ENCODE measurements around the gene S100A5. TPM values are rescaled to one million over a fixed set of nuclear protein-coding genes. Genes with fewer than 3 reads are reported as not detected.
"Not testable (repeated sequence)": the region's sequence is repeated elsewhere in the genome, so short reads cannot be mapped to it uniquely, and the experiment has no call there.

Gene S100A5
- total RNA-seq, 4 donors from 2014 or later, result 2.2 to 12.6 (median 6.5) TPM

- intact Hi-C loops (cut with DNase I), result no loop called here
- H3K4me3 ChIP-seq (replicated peaks in 1 of 3), result no peak overlapping the region
Observed at GRCh38 chr1:153585006-153585405, 44.3 kb upstream of the S100A5 start.

GRCh38 chr1:153583976-153584375 is 43.2 kb upstream of the S100A5 start:
- WGBS, 2 donors, result 83 to 90% methylated on average over 2 of the region's 2 CpGs
- TF ChIP-seq CTCF (IDR thresholded peaks at IDR 0.05), result no peak
- TF ChIP-seq POLR2A (IDR thresholded peaks at IDR 0.05), result no peak
- H3K27ac ChIP-seq, result no peak overlapping the region
- H3K4me3 ChIP-seq (replicated peaks in 1 of 3), result no peak overlapping the region
- intact Hi-C loops (cut with DNase I), result no loop called here
- H3K9me3 ChIP-seq, result no peaks in the 10 kb centered on the region
- H3K27me3 ChIP-seq, result no peaks in the 10 kb centered on the region
- no peaks in the 10 kb centered on the region for H3K36me3 ChIP-seq
- H3K4me1 ChIP-seq, result peaks cover 8 to 12% of the 10 kb centered on the region in 2 donors
- no peak for DNase-seq

More at GRCh38 chr1:153585006-153585405, 44.3 kb upstream of the S100A5 start:
- peaks cover 8 to 12% of the 10 kb centered on the region in 2 donors for H3K4me1 ChIP-seq
- H3K9me3 ChIP-seq, result no peaks in the 10 kb centered on the region
- no peak for DNase-seq
- H3K36me3 ChIP-seq, result no peaks in the 10 kb centered on the region
- H3K27ac ChIP-seq, result no peak overlapping the region
- WGBS, 2 donors, result 94 to 100% methylated on average over 1 of the region's 1 CpG
- no peak for TF ChIP-seq CTCF (IDR thresholded peaks at IDR 0.05)
- no peak for TF ChIP-seq POLR2A (IDR thresholded peaks at IDR 0.05)
- H3K27me3 ChIP-seq, result no peaks in the 10 kb centered on the region

- H3K36me3 ChIP-seq; DNase-seq; H3K4me3 ChIP-seq (replicated peaks in 1 of 3); H3K9me3 ChIP-seq; H3K27ac ChIP-seq; H3K27me3 ChIP-seq; intact Hi-C loops (cut with DNase I): not testable (repeated sequence)
- WGBS, 2 donors, result 86 to 93% methylated on average over 3 of the region's 3 CpGs
- H3K4me1 ChIP-seq, result peaks cover 8 to 12% of the 10 kb centered on the region in 2 donors
Observed at GRCh38 chr1:153583514-153583913, 42.8 kb upstream of the S100A5 start.

- H3K9me3 ChIP-seq; H3K36me3 ChIP-seq; DNase-seq; H3K4me3 ChIP-seq (replicated peaks in 1 of 3); H3K4me1 ChIP-seq; H3K27ac ChIP-seq; H3K27me3 ChIP-seq; intact Hi-C loops (cut with DNase I): not testable (repeated sequence)
- WGBS, 2 donors, result 94 to 95% methylated on average over 10 to 16 of the region's 34 CpGs
Observed at GRCh38 chr1:153582836-153583235, 42.1 kb upstream of the S100A5 start.

- Histone ChIP-seq H3K4me1 (no peaks in the 10 kb centered on the region), H3K9me3 (no peaks in the 10 kb centered on the region), H3K4me3 (replicated peaks in 1 of 3) (no peak overlapping the region), H3K36me3 (no peaks in the 10 kb centered on the region), H3K27ac (no peak overlapping the region), H3K27me3 (no peaks in the 10 kb centered on the region)
- intact Hi-C loops (cut with DNase I), result loop anchor here (5.0 to 10.0 kb wide), 2 partner anchors 33 to 86 kb away; partner anchors contain the start of gene S100A16
- WGBS, 2 donors, result 83% methylated on average over 3 of the region's 3 CpGs
- TF ChIP-seq POLR2A (IDR thresholded peaks at IDR 0.05) (no peak), CTCF (IDR thresholded peaks at IDR 0.05) (no peak)
- DNase-seq, result no peak
Observed at GRCh38 chr1:153578936-153579335, 38.2 kb upstream of the S100A5 start.

- Histone ChIP-seq H3K9me3 (no peaks in the 10 kb centered on the region), H3K27me3 (no peaks in the 10 kb centered on the region), H3K36me3 (no peaks in the 10 kb centered on the region), H3K27ac (no peak overlapping the region), H3K4me3 (replicated peaks in 1 of 3) (no peak overlapping the region), H3K4me1 (no peaks in the 10 kb centered on the region)
- DNase-seq, result no peak
- intact Hi-C loops (cut with DNase I), result loop anchor here (5.0 to 10.0 kb wide), 2 partner anchors 34 to 86 kb away; partner anchors contain the start of gene S100A16
- no peak for TF ChIP-seq POLR2A (IDR thresholded peaks at IDR 0.05)
Observed at GRCh38 chr1:153578490-153578889, 37.8 kb upstream of the S100A5 start.

- Histone ChIP-seq H3K4me3 (replicated peaks in 1 of 3) (no peak overlapping the region), H3K27me3 (no peaks in the 10 kb centered on the region), H3K4me1 (peaks cover 4 to 6% of the 10 kb centered on the region in 2 donors), H3K36me3 (no peaks in the 10 kb centered on the region), H3K9me3 (no peaks in the 10 kb centered on the region), H3K27ac (no peak overlapping the region)
- no peak for DNase-seq
- intact Hi-C loops (cut with DNase I), result loop anchor here (5.0 to 10.0 kb wide), 2 partner anchors 35 to 87 kb away; partner anchors contain the start of gene S100A16
- TF ChIP-seq POLR2A (IDR thresholded peaks at IDR 0.05), result no peak
- TF ChIP-seq CTCF (IDR thresholded peaks at IDR 0.05), result no peak
- WGBS, 2 donors, result 70% methylated on average over 9 of the region's 9 CpGs
Observed at GRCh38 chr1:153577624-153578051, 36.9 kb upstream of the S100A5 start.

Data from thyroid gland (tissue), 4 donors.